Upper lobe of right lung (tissue), 1 donor: ENCODE measurements around the gene KRTCAP2. TPM values are rescaled to one million over a fixed set of nuclear protein-coding genes. Genes with fewer than 3 reads are reported as not detected.
A peak's percentile ranks its signal among the peaks of the same experiment; 100 is the strongest.

ENCODE experiments used
- ATAC-seq: fragments of 200-7000 bp; cut with Tn5 transposase; one replicate; pipeline ENCODE4 v1.9.1; 2020; ENCODE audit warnings: mild to moderate bottlenecking, moderate library complexity
- DNase-seq: peaks from one replicate; pipeline ENCODE4 v3.0.0-alpha.2; 2020
- H3K27ac ChIP-seq: fragments of 200-600 bp; one replicate; pipeline ENCODE4 v1.8.0; 2022
- H3K27me3 ChIP-seq: fragments of 200-600 bp; one replicate; pipeline ENCODE4 v1.8.0; 2022; ENCODE audit warnings: mild to moderate bottlenecking
- H3K36me3 ChIP-seq: fragments of 200-600 bp; one replicate; pipeline ENCODE4 v1.8.0; 2022
- H3K4me1 ChIP-seq: fragments of 200-600 bp; one replicate; pipeline ENCODE4 v1.8.0; 2022
- H3K4me3 ChIP-seq: fragments of 200-600 bp; one replicate; pipeline ENCODE4 v1.8.0; 2022; ENCODE audit warnings: mild to moderate bottlenecking
- H3K9me3 ChIP-seq: fragments of 200-600 bp; one replicate; pipeline ENCODE4 v1.8.0; 2022
- CTCF ChIP-seq: fragments of 200-600 bp; IDR thresholded peaks from one replicate; pipeline ENCODE4 v1.8.0; 2022; ENCODE audit warnings: antibody characterized with exemption
- intact Hi-C: fragments of 100-400 bp; cut with DNase I; formaldehyde crosslinking; loops from one replicate; pipeline ENCODE4 v1.11.0; 2022
- total RNA-seq: library from RNA; stranded (reverse); fragmentation: NEBNext Ultra II Directional; extraction: Animal tissue kit (Norgen Biotek cat#: 25700); gene quantifications from one replicate; pipeline ENCODE4 v1.2.1, GENCODE V29; 2021
- donor health status: DM: no; HTN: yes; CAD: no; lungs with severe emphysema.

The KRTCAP2 gene
- total RNA-seq, 1 donor from 2014 or later, result 130 TPM

GRCh38 chr1:155181371-155182051 is 8.4 kb upstream of the KRTCAP2 start:
- H3K27me3 ChIP-seq, result no peaks in the 10 kb centered on the region
- peaks cover 20% of the 10 kb centered on the region for H3K4me1 ChIP-seq
- no peak overlapping the region for H3K27ac ChIP-seq
- H3K36me3 ChIP-seq, result no peaks in the 10 kb centered on the region
- DNase-seq, result no peak
- intact Hi-C loops, result no loop called here
- no peaks in the 10 kb centered on the region for H3K9me3 ChIP-seq
- no peak for ATAC-seq
- no peak overlapping the region for H3K4me3 ChIP-seq
- TF ChIP-seq CTCF, result no peak

GRCh38 chr1:155179112-155180031 is 6.3 kb upstream of the KRTCAP2 start:
- no peak for ATAC-seq

GRCh38 chr1:155178441-155179111 is 5.5 kb upstream of the KRTCAP2 start:
- peak overlapping the region; percentile 25 for H3K4me3 ChIP-seq
- intact Hi-C loops, result no loop called here
- no peaks in the 10 kb centered on the region for H3K9me3 ChIP-seq
- H3K27ac ChIP-seq, result peak overlapping the region; percentile 4
- ATAC-seq (peak; percentile 29), DNase-seq (peak; percentile 79)
- no peak for TF ChIP-seq CTCF
- no peaks in the 10 kb centered on the region for H3K27me3 ChIP-seq
- no peaks in the 10 kb centered on the region for H3K36me3 ChIP-seq
- H3K4me1 ChIP-seq, result peaks cover 12% of the 10 kb centered on the region

More at GRCh38 chr1:155179112-155180031, 6.3 kb upstream of the KRTCAP2 start:
- peak; percentile 68 for DNase-seq
- intact Hi-C loops, result no loop called here
- no peak for TF ChIP-seq CTCF
- H3K36me3 ChIP-seq, result no peaks in the 10 kb centered on the region
- no peaks in the 10 kb centered on the region for H3K27me3 ChIP-seq
- H3K4me3 ChIP-seq, result no peak overlapping the region
- peak overlapping the region; percentile 4 for H3K27ac ChIP-seq
- peaks cover 12% of the 10 kb centered on the region for H3K4me1 ChIP-seq
- no peaks in the 10 kb centered on the region for H3K9me3 ChIP-seq

GRCh38 chr1:155177918-155178281 is 4.8 kb upstream of the KRTCAP2 start:
- DNase-seq (peak; percentile 66), ATAC-seq (no peak)
- Histone ChIP-seq H3K27ac (peak overlapping the region; percentile 4), H3K9me3 (no peaks in the 10 kb centered on the region), H3K4me3 (peak overlapping the region; percentile 25), H3K36me3 (no peaks in the 10 kb centered on the region), H3K27me3 (no peaks in the 10 kb centered on the region), H3K4me1 (peaks cover 14% of the 10 kb centered on the region)
- intact Hi-C loops, result no loop called here
- TF ChIP-seq CTCF, result no peak

- intact Hi-C loops, result no loop called here
- Histone ChIP-seq H3K9me3 (no peaks in the 10 kb centered on the region), H3K4me1 (peaks cover 14% of the 10 kb centered on the region), H3K4me3 (no peak overlapping the region), H3K36me3 (no peaks in the 10 kb centered on the region), H3K27me3 (no peaks in the 10 kb centered on the region), H3K27ac (peak overlapping the region; percentile 27)
- DNase-seq, result peak; percentile 83
- no peak for TF ChIP-seq CTCF
- ATAC-seq, result peak; percentile 49
These were observed 4.3 kb upstream of the KRTCAP2 start for GRCh38 chr1:155177192-155177917.
